ENCODE measurements around the gene VRTN. TPM values are rescaled to one million over a fixed set of nuclear protein-coding genes. Genes with fewer than 3 reads are reported as not detected.

VRTN gene
- total RNA-seq, 3 donors from 2014 or later = not detected

DNA sequence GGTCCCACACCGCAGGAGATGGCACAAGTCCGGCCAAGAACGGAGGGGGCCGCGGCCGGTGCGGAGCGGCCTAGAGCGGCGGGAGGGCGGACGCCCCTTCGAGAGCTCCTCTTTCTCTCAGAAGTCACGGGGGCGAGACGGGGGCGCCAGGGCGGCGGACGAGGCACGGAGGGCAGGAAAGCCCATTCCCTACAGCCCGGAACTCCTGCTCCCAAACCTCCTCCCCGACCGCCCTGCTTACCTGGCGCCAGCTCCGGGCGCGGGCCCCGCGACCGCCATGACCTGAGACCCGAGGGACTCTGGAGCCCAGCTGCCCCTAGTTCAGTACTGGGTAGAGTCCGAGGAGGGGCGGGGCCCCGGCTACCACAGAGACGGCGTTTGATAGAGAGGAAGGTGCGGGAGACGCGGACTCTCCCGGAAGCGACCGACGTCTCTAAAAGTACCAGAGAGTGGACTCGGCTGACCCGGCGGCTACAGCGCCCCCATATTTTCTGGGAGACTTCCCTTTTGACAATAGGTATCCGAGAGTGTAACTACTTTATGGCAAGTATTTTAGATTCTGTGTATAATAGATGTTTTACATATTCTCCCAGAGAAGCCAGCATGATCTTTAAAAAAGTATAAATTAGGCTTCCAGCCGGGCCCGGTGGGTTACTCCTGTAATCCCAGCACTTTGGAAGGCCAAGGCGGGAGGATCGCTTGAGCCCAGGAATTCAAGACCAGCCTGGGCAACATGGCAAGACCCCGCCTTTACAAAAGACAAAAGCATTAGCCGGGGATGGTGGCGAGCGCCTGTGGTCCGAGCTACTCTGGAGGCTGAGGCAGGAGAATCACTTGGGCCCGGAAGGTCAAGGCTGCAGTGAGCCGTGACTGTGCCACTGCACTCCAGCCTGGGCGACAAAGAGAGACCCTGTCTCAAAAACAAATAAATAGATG is 45.4 kb upstream of the VRTN start, which contains the start of gene ABCD4:
TSS of gene ABCD4 (minus strand) at position 301 of the 936 bp plus-strand sequence. CDS start at position 279, 22 bp downstream.
- no peaks in the 10 kb centered on the region for H3K27me3 ChIP-seq
- peak; percentile 33 to 59 (median 45) for TF ChIP-seq POLR2AphosphoS5 (IDR thresholded peaks at IDR 0.05)
- TF ChIP-seq, protein P1, sequence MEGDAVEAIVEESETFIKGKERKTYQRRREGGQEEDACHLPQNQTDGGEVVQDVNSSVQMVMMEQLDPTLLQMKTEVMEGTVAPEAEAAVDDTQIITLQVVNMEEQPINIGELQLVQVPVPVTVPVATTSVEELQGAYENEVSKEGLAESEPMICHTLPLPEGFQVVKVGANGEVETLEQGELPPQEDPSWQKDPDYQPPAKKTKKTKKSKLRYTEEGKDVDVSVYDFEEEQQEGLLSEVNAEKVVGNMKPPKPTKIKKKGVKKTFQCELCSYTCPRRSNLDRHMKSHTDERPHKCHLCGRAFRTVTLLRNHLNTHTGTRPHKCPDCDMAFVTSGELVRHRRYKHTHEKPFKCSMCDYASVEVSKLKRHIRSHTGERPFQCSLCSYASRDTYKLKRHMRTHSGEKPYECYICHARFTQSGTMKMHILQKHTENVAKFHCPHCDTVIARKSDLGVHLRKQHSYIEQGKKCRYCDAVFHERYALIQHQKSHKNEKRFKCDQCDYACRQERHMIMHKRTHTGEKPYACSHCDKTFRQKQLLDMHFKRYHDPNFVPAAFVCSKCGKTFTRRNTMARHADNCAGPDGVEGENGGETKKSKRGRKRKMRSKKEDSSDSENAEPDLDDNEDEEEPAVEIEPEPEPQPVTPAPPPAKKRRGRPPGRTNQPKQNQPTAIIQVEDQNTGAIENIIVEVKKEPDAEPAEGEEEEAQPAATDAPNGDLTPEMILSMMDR (IDR thresholded peaks at IDR 0.05) = no peak
- H3K9me3 ChIP-seq = no peaks in the 10 kb centered on the region
- H3K4me1 ChIP-seq = no peaks in the 10 kb centered on the region
- H3K4me3 ChIP-seq = peak within 1 kb of the TSS; percentile 92 to 96 (median 94)
- DNase-seq (ENCODE audit: low spot score in 2 of 2) = peak; percentile 87 to 90
- H3K36me3 ChIP-seq = no peaks in the 10 kb centered on the region
- intact Hi-C loops (cut with DNase I; ENCODE audit: low total_unique reads) = no loop called here
- peak within 1 kb of the TSS; percentile 85 to 95 for H3K27ac ChIP-seq

DNA sequence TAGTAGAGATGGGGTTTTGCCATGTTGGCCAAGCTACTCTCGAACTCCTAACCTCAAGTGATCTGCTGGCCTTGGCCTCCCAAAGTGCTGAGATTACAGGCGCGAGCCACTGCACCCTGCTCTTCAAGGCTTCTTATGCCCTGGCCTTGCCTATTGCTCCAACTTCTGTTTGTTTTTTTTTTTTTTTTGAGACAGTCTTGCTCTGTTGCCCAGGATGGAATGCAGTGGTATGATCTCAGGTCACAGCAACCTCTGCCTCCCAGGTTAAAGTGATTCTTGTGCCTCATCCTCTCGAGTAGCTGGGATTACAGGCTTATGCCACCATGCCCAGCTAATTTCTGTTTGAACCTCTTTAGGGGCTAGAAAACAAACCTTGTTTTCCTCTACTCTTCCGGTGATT is 39.6 kb upstream of the VRTN start:
- Histone ChIP-seq H3K9me3 (no peaks in the 10 kb centered on the region), H3K27me3 (no peaks in the 10 kb centered on the region), H3K36me3 (no peaks in the 10 kb centered on the region), H3K4me1 (no peaks in the 10 kb centered on the region), H3K27ac (no peak overlapping the region), H3K4me3 (no peak overlapping the region)
- TF ChIP-seq POLR2AphosphoS5 (IDR thresholded peaks at IDR 0.05) = no peak
- no peak for TF ChIP-seq POLR2A (IDR thresholded peaks at IDR 0.05)
- TF ChIP-seq, protein P1 (IDR thresholded peaks at IDR 0.05) = no peak
- intact Hi-C loops (cut with DNase I; ENCODE audit: low total_unique reads) = no loop called here
- DNase-seq (ENCODE audit: low spot score in 2 of 2) = no peak

DNA sequence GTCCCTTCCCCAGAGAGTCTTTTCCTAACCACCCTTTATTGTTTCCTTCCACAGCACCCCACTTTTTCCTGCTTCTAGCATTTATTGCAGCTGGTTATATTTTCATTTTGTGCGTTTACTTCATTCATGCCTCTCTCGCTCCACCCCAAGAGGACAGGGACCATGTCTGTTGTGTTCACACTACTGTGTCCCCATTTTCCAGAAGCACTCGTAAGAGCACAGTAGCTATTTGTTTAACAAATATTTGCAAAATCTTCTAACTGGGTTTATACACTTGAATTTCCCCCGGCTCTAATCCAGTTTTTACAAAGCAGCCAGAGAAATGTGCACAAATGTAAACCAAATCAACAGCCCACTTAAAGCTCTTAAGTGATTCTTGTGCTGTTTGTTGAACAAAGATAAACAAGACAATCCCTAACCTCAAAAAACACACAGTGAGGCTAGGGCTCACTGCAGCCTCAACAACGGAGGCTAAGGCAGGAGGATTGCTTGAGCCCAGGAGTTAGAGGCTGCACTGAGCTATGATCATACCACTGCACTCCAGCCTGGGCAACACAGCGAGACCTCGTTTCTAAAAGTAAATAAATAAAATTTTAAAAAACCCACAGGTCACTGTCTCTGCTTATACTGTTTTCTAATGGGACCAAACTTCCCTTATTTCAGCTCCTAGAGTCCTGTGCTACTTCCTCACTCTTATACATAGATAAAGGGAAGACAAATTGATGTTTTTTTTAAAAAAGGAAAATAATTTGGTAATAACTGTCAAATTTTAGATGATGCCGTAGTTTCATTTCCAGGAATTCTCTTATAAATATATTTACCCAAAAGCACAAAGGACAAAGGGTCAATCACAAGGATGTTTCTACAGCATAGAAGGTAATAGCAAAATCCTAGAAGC is 38.9 kb upstream of the VRTN start:
- Histone ChIP-seq H3K27ac (no peak overlapping the region), H3K4me1 (no peaks in the 10 kb centered on the region), H3K27me3 (no peaks in the 10 kb centered on the region), H3K36me3 (no peaks in the 10 kb centered on the region), H3K9me3 (no peaks in the 10 kb centered on the region), H3K4me3 (no peak overlapping the region)
- TF ChIP-seq, protein P1 (IDR thresholded peaks at IDR 0.05) = no peak
- TF ChIP-seq POLR2AphosphoS5 (IDR thresholded peaks at IDR 0.05) (no peak), POLR2A (IDR thresholded peaks at IDR 0.05) (no peak)
- intact Hi-C loops (cut with DNase I; ENCODE audit: low total_unique reads) = no loop called here
- no peak for DNase-seq (ENCODE audit: low spot score in 2 of 2)

DNA sequence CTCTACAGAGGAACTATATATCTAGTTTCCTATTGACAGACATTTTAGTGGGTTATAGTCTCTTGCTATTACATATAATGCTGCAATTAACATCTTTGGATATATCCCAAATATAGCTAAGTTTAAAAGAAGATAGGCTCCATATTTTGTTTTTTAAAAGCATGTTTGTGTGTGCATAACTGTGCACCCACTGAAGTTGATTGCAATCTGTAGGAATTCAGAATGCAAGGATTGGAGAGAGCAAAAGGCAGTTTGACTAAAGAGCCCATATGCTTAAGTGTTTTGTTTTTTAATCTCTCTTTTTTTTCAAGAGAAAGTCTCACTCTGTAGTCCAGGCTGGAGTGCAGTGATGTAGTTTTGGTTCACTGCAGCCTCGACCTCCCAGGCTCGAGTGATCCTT is 36.1 kb upstream of the VRTN start:
- no peak overlapping the region for H3K27ac ChIP-seq
- H3K4me3 ChIP-seq = no peak overlapping the region
- no peak for DNase-seq (ENCODE audit: low spot score in 2 of 2)
- intact Hi-C loops (cut with DNase I; ENCODE audit: low total_unique reads) = no loop called here
- H3K36me3 ChIP-seq = no peaks in the 10 kb centered on the region
- no peaks in the 10 kb centered on the region for H3K4me1 ChIP-seq
- H3K27me3 ChIP-seq = no peaks in the 10 kb centered on the region
- TF ChIP-seq POLR2AphosphoS5 (IDR thresholded peaks at IDR 0.05) = no peak
- TF ChIP-seq POLR2A (IDR thresholded peaks at IDR 0.05) = no peak
- TF ChIP-seq, protein P1 (IDR thresholded peaks at IDR 0.05) = no peak
- no peaks in the 10 kb centered on the region for H3K9me3 ChIP-seq
